Measurements from ENCODE around the gene INSIG1.

DNA sequence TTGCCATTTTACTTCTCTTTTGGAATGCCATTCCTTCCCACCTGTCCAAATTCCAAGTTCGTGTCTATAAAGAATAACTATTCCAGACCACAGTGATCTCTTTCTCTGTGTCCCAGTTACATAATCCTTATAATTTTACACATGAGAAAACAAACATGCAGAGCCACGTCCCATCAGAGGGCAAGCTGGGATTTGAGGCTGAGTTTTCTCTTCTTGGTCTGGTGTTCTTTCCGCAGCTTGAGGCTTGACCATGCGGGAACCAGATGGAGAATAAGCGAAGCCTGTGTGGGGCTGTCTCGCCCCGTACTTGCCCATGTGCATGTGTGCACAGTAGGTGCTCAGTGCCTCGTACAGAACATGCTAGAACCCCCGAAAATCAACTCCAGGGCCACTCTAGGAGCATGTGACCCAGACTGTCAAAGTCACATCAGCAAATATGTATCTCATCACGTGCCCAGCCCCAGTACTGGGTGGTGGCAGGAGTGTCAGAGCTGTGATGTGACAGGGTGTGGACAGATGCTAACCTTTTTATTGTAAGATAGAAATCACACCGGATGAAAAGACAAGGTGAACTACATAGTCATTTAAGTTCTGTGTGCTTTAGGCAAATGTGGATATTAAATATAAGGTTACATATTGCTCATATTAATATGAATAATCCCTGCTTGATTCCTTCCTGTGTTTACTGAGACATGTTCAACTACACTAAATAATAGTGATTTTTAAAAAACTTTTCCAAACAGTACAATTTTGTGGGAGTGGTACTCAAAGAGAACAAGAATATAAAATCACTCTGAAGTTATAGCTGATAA is 3.2 kb downstream of the INSIG1 start:
- TF ChIP-seq, protein P1, sequence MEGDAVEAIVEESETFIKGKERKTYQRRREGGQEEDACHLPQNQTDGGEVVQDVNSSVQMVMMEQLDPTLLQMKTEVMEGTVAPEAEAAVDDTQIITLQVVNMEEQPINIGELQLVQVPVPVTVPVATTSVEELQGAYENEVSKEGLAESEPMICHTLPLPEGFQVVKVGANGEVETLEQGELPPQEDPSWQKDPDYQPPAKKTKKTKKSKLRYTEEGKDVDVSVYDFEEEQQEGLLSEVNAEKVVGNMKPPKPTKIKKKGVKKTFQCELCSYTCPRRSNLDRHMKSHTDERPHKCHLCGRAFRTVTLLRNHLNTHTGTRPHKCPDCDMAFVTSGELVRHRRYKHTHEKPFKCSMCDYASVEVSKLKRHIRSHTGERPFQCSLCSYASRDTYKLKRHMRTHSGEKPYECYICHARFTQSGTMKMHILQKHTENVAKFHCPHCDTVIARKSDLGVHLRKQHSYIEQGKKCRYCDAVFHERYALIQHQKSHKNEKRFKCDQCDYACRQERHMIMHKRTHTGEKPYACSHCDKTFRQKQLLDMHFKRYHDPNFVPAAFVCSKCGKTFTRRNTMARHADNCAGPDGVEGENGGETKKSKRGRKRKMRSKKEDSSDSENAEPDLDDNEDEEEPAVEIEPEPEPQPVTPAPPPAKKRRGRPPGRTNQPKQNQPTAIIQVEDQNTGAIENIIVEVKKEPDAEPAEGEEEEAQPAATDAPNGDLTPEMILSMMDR (conservative IDR thresholded peaks at IDR 0.05) = no peak
- TF ChIP-seq EZH2 (IDR thresholded peaks at IDR 0.05; ENCODE audit: low read depth) = no peak

Measured in PC-9 (cell line).